ENCODE measurements around the gene MPHOSPH9. TPM values are rescaled to one million over a fixed set of nuclear protein-coding genes. Genes with fewer than 3 reads are reported as not detected.

The MPHOSPH9 gene
- total and polyA plus RNA-seq, 10 donors, result 7.1 to 97.3 (median 40.0) TPM

- TF ChIP-seq POLR2A (IDR thresholded peaks at IDR 0.05) (no peak), CTCF (IDR thresholded peaks at IDR 0.05 in 8 of 11, conservative IDR thresholded peaks at IDR 0.05 in 3 of 11) (no peak), POLR2AphosphoS5 (IDR thresholded peaks at IDR 0.05) (no peak)
- 44 to 95% (median 48%) methylated on average over 2 of the region's 2 CpGs for WGBS, 5 donors
- Histone ChIP-seq H3K9me3 (no peaks in the 10 kb centered on the region), H3K27me3 (replicated peaks in 1 of 7) (no peaks in the 10 kb centered on the region), H3K36me3 (peaks cover 0 to 88% (median 35%) of the 10 kb centered on the region in 6 donors), H3K27ac (no peak overlapping the region), H3K4me1 (no peaks in the 10 kb centered on the region), H3K4me3 (no peak overlapping the region)
- intact Hi-C loops (cut with DNase I; ENCODE audit: low total_unique reads), result no loop called here
- DNase-seq, result no peak
Measured at GRCh38 chr12:123167329-123167728, 65.6 kb downstream of the MPHOSPH9 start.

GRCh38 chr12:123165537-123165936 is 67.4 kb downstream of the MPHOSPH9 start:
- H3K4me1 ChIP-seq, result no peaks in the 10 kb centered on the region
- DNase-seq, result no peak
- no peak overlapping the region for H3K27ac ChIP-seq
- no peaks in the 10 kb centered on the region for H3K9me3 ChIP-seq
- no peak overlapping the region for H3K4me3 ChIP-seq
- WGBS, 5 donors, result 87 to 96% (median 94%) methylated on average over 4 of the region's 4 CpGs
- no peak for TF ChIP-seq POLR2AphosphoS5 (IDR thresholded peaks at IDR 0.05)
- no peak for TF ChIP-seq POLR2A (IDR thresholded peaks at IDR 0.05)
- no peak for TF ChIP-seq CTCF (IDR thresholded peaks at IDR 0.05 in 8 of 11, conservative IDR thresholded peaks at IDR 0.05 in 3 of 11)
- no peaks in the 10 kb centered on the region for H3K27me3 ChIP-seq (replicated peaks in 1 of 7)
- peaks cover 0 to 88% (median 40%) of the 10 kb centered on the region in 6 donors for H3K36me3 ChIP-seq
- intact Hi-C loops (cut with DNase I; ENCODE audit: low total_unique reads), result no loop called here

- no peak overlapping the region for H3K27ac ChIP-seq
- DNase-seq, result no peak
- 91 to 99% (median 95%) methylated on average over 9 of the region's 9 CpGs for WGBS, 5 donors
- TF ChIP-seq CTCF (IDR thresholded peaks at IDR 0.05 in 8 of 11, conservative IDR thresholded peaks at IDR 0.05 in 3 of 11) (no peak), POLR2A (IDR thresholded peaks at IDR 0.05) (no peak), POLR2AphosphoS5 (IDR thresholded peaks at IDR 0.05) (no peak)
- no peak overlapping the region for H3K4me3 ChIP-seq
- no peaks in the 10 kb centered on the region for H3K9me3 ChIP-seq
- H3K36me3 ChIP-seq, result peaks cover 0 to 88% (median 44%) of the 10 kb centered on the region in 6 donors
- no peaks in the 10 kb centered on the region for H3K27me3 ChIP-seq (replicated peaks in 1 of 7)
- intact Hi-C loops (cut with DNase I; ENCODE audit: low total_unique reads), result no loop called here
- H3K4me1 ChIP-seq, result no peaks in the 10 kb centered on the region
Measured at GRCh38 chr12:123164710-123165261, 68.2 kb downstream of the MPHOSPH9 start.

- TF ChIP-seq POLR2AphosphoS5 (IDR thresholded peaks at IDR 0.05) (no peak), POLR2A (IDR thresholded peaks at IDR 0.05) (no peak)
- H3K36me3 ChIP-seq, result peaks cover 0 to 88% (median 47%) of the 10 kb centered on the region in 6 donors
- intact Hi-C loops (cut with DNase I; ENCODE audit: low total_unique reads), result no loop called here
- no peaks in the 10 kb centered on the region for H3K27me3 ChIP-seq (replicated peaks in 1 of 7)
- 76 to 86% (median 84%) methylated on average over 3 of the region's 3 CpGs for WGBS, 5 donors
- no peak overlapping the region for H3K4me3 ChIP-seq
- H3K27ac ChIP-seq, result no peak overlapping the region
- H3K9me3 ChIP-seq, result no peaks in the 10 kb centered on the region
- DNase-seq, result no peak
- H3K4me1 ChIP-seq, result no peaks in the 10 kb centered on the region
Measured at GRCh38 chr12:123164222-123164621, 68.7 kb downstream of the MPHOSPH9 start.

Data from spleen (tissue), 11 donors.